GM06990 (cell line): Measurements from ENCODE around the gene DNAJB9.

Experiments
- DNase-seq: peaks from one replicate; pipeline ENCODE4 v3.0.0-alpha.2; 2011; ENCODE audit not compliant: insufficient read length; ENCODE audit errors: extremely low read depth
- H3K27me3 ChIP-seq: replicated peaks from 2 replicates; pipeline ENCODE4 v1.6.0; 2011; ENCODE audit warnings: low read length; ENCODE audit not compliant: control insufficient read depth, insufficient read depth
- H3K36me3 ChIP-seq: 2 replicates; pipeline ENCODE4 v1.5.1; 2011; ENCODE audit warnings: low read length; ENCODE audit not compliant: control insufficient read depth, insufficient read depth
- H3K4me3 ChIP-seq: replicated peaks from 2 replicates; pipeline ENCODE4 v1.5.1; 2011; ENCODE audit warnings: low read depth, mild to moderate bottlenecking, control low read depth, low read length
- CTCF ChIP-seq: IDR thresholded peaks from 2 replicates; pipeline ENCODE4 v1.5.1; 2011; ENCODE audit warnings: low read length, control low read depth, mild to moderate bottlenecking, inconsistent platforms; ENCODE audit not compliant: insufficient read depth, poor library complexity, severe bottlenecking

Gene DNAJB9

GRCh38 chr7:108569381-108570145 lies at the start of gene DNAJB9, which contains the start of gene THAP5:
DNAJB9 (plus strand) TSS chr7:108569874; CDS start chr7:108571727, 1,853 bp downstream.
THAP5 (minus strand) TSS chr7:108569706; CDS start chr7:108569569, 137 bp downstream.
- TF ChIP-seq CTCF: no peak
- Histone ChIP-seq H3K27me3 (no peaks in the 10 kb centered on the region), H3K36me3 (no peaks in the 10 kb centered on the region), H3K4me3 (peak within 1 kb of the TSS; percentile 99)
- peak; percentile 98 for DNase-seq

- no peak overlapping the region for H3K4me3 ChIP-seq
- DNase-seq: no peak
- H3K27me3 ChIP-seq: no peaks in the 10 kb centered on the region
- no peaks in the 10 kb centered on the region for H3K36me3 ChIP-seq
- TF ChIP-seq CTCF: no peak
Measured at GRCh38 chr7:108522780-108523179, 46.9 kb upstream of the DNAJB9 start.

GRCh38 chr7:108525327-108525984 lies 44.2 kb upstream of the DNAJB9 start:
- Histone ChIP-seq H3K4me3 (peak overlapping the region; percentile 78), H3K36me3 (no peaks in the 10 kb centered on the region), H3K27me3 (no peaks in the 10 kb centered on the region)
- TF ChIP-seq CTCF: no peak
- no peak for DNase-seq

GRCh38 chr7:108525985-108526767 lies 43.5 kb upstream of the DNAJB9 start, which contains the start of gene PNPLA8:
PNPLA8 (minus strand) TSS chr7:108526135; CDS start chr7:108515491, 10,644 bp downstream.
- peak; percentile 100 for DNase-seq
- Histone ChIP-seq H3K27me3 (no peaks in the 10 kb centered on the region), H3K36me3 (no peaks in the 10 kb centered on the region), H3K4me3 (peak within 1 kb of the TSS; percentile 78)
- no peak for TF ChIP-seq CTCF

- no peaks in the 10 kb centered on the region for H3K27me3 ChIP-seq
- TF ChIP-seq CTCF: no peak
- no peaks in the 10 kb centered on the region for H3K36me3 ChIP-seq
- DNase-seq: no peak
- peak overlapping the region; percentile 78 for H3K4me3 ChIP-seq
Measured at GRCh38 chr7:108526768-108527017, 43.0 kb upstream of the DNAJB9 start.
